ENCODE data around the gene SLCO4A1.

- TF ChIP-seq, protein P1, sequence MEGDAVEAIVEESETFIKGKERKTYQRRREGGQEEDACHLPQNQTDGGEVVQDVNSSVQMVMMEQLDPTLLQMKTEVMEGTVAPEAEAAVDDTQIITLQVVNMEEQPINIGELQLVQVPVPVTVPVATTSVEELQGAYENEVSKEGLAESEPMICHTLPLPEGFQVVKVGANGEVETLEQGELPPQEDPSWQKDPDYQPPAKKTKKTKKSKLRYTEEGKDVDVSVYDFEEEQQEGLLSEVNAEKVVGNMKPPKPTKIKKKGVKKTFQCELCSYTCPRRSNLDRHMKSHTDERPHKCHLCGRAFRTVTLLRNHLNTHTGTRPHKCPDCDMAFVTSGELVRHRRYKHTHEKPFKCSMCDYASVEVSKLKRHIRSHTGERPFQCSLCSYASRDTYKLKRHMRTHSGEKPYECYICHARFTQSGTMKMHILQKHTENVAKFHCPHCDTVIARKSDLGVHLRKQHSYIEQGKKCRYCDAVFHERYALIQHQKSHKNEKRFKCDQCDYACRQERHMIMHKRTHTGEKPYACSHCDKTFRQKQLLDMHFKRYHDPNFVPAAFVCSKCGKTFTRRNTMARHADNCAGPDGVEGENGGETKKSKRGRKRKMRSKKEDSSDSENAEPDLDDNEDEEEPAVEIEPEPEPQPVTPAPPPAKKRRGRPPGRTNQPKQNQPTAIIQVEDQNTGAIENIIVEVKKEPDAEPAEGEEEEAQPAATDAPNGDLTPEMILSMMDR (IDR thresholded peaks at IDR 0.05): no peak
- TF ChIP-seq EZH2 (IDR thresholded peaks at IDR 0.05; ENCODE audit: borderline replicate concordance, insufficient read depth, low read depth, low read length, poor library complexity, severe bottlenecking): no peak
These were observed 68.8 kb downstream of the SLCO4A1 start for GRCh38 chr20:62710886-62711702.

Data from B cell (primary cell).